Cardiac muscle cell (in vitro differentiated cells and primary cell): ENCODE measurements around the gene TST. TPM values are rescaled to one million over a fixed set of nuclear protein-coding genes. Genes with fewer than 3 reads are reported as not detected.

Experiments used
- DNase-seq, 2 donors: peaks; one replicate each; pipeline versions ENCODE4 v3.0.0 to v3.0.0-alpha.2; 2010 to 2017; ENCODE audit warnings: low read depth in 1 of 2, low spot score in 1 of 2
- H3K27ac ChIP-seq: fragments of 200-600 bp; sonication (generic); 2 replicates; pipeline ENCODE4 v1.5.1; 2016
- H3K27me3 ChIP-seq: fragments of 200-600 bp; sonication (generic); 2 replicates; pipeline ENCODE4 v1.6.0; 2016; ENCODE audit warnings: control low read depth
- H3K36me3 ChIP-seq: fragments of 200-600 bp; sonication (generic); 2 replicates; pipeline ENCODE4 v1.5.1; 2016; ENCODE audit warnings: control low read depth
- H3K4me1 ChIP-seq: fragments of 200-600 bp; sonication (generic); 2 replicates; pipeline ENCODE4 v1.8.1; 2017; ENCODE audit warnings: low read depth, mild to moderate bottlenecking, mixed run types
- H3K4me3 ChIP-seq: fragments of 200-600 bp; sonication (generic); 2 replicates; pipeline ENCODE4 v1.5.1; 2016; ENCODE audit warnings: mild to moderate bottlenecking
- H3K9me3 ChIP-seq: fragments of 200-600 bp; sonication (generic); 2 replicates; pipeline ENCODE4 v1.5.1; 2017; ENCODE audit warnings: low read depth, mild to moderate bottlenecking, control low read depth
- CTCF ChIP-seq: IDR thresholded peaks from 2 replicates; pipeline ENCODE4 v1.5.1; 2012; ENCODE audit warnings: low read depth, mild to moderate bottlenecking, low read length
- polyA plus RNA-seq: library from polyadenylated mRNA; unstranded; fragments of >200 nt; fragmentation: Nextera tagmentation; extraction: Ambion mirVana; gene quantifications from 2 replicates; pipeline ENCODE4 v1.2.1, GENCODE V29; 2016
- total RNA-seq: library from RNA; depleted of rRNA; stranded (reverse); fragments of >200 nt; gene quantifications from 2 replicates; pipeline ENCODE4 v1.2.3, GENCODE V29; 2016

Gene TST
- total and polyA plus RNA-seq, 2 experiments from 2014 or later = 36.2 to 63.8 TPM

GRCh38 chr22:37008365-37008764, 10.9 kb downstream of the TST start:
- Histone ChIP-seq H3K36me3 (no peaks in the 10 kb centered on the region), H3K4me1 (no peaks in the 10 kb centered on the region), H3K4me3 (no peak overlapping the region), H3K27me3 (no peaks in the 10 kb centered on the region), H3K27ac (no peak overlapping the region), H3K9me3 (no peaks in the 10 kb centered on the region)
- no peak for DNase-seq
- no peak for TF ChIP-seq CTCF

GRCh38 chr22:37007651-37008050, 11.6 kb downstream of the TST start:
- H3K4me3 ChIP-seq = no peak overlapping the region
- no peak overlapping the region for H3K27ac ChIP-seq
- H3K4me1 ChIP-seq = no peaks in the 10 kb centered on the region
- peak in 1 of 2 donors; percentile 62 for DNase-seq
- H3K9me3 ChIP-seq = no peaks in the 10 kb centered on the region
- no peaks in the 10 kb centered on the region for H3K36me3 ChIP-seq
- TF ChIP-seq CTCF = no peak
- H3K27me3 ChIP-seq = no peaks in the 10 kb centered on the region

- no peaks in the 10 kb centered on the region for H3K4me1 ChIP-seq
- no peaks in the 10 kb centered on the region for H3K27me3 ChIP-seq
- no peak overlapping the region for H3K27ac ChIP-seq
- TF ChIP-seq CTCF = no peak
- no peaks in the 10 kb centered on the region for H3K9me3 ChIP-seq
- no peaks in the 10 kb centered on the region for H3K36me3 ChIP-seq
- DNase-seq = peak in 1 of 2 donors; percentile 14
- no peak overlapping the region for H3K4me3 ChIP-seq
These were observed 16.6 kb downstream of the TST start for GRCh38 chr22:37002633-37003032.

- DNase-seq = no peak
- no peaks in the 10 kb centered on the region for H3K27me3 ChIP-seq
- no peak overlapping the region for H3K4me3 ChIP-seq
- H3K36me3 ChIP-seq = no peaks in the 10 kb centered on the region
- no peak overlapping the region for H3K27ac ChIP-seq
- H3K4me1 ChIP-seq = no peaks in the 10 kb centered on the region
- no peaks in the 10 kb centered on the region for H3K9me3 ChIP-seq
- TF ChIP-seq CTCF = no peak
These were observed 17.4 kb downstream of the TST start for GRCh38 chr22:37001826-37002225.

GRCh38 chr22:37000676-37001534, 18.3 kb downstream of the TST start:
- Histone ChIP-seq H3K27me3 (no peaks in the 10 kb centered on the region), H3K27ac (no peak overlapping the region), H3K4me3 (no peak overlapping the region), H3K9me3 (no peaks in the 10 kb centered on the region), H3K4me1 (no peaks in the 10 kb centered on the region), H3K36me3 (no peaks in the 10 kb centered on the region)
- no peak for TF ChIP-seq CTCF
- peak in 1 of 2 donors; percentile 22 for DNase-seq
